ENCODE results near the gene SNX4.
"Not testable (repeated sequence)": the region's sequence is repeated elsewhere in the genome, so short reads cannot be mapped to it uniquely, and the experiment has no call there.

Gene SNX4

DNA sequence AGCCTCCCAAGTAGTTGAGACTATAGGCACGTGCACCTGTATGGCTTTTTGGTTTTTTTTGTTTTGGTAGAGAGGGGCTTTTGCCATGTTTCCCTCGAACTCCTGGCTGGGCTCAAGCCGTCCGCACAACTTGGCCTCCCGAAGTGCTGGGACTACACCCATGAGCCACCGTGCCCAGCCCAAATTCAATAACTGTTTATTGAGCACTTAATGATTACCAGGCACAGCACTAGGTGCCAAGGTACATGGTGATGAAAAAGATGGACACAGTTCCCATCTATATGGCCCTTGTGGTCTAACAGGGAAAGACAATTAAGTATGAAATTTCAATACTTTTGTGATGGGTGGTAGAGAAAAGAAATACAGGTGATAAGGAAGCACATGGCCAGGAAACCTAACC lies 109.1 kb downstream of the SNX4 start:
- in situ Hi-C loops (cut with MboI; ENCODE audit: low sequenced_read_pairs), result no loop called here

GRCh38 chr3:125406070-125406469 lies 113.9 kb downstream of the SNX4 start:
- in situ Hi-C loops (cut with MboI; ENCODE audit: low sequenced_read_pairs), result no loop called here

- in situ Hi-C loops (cut with MboI; ENCODE audit: low sequenced_read_pairs), result not testable (repeated sequence)
Measured at GRCh38 chr3:125405515-125405914, 114.5 kb downstream of the SNX4 start.

- in situ Hi-C loops (cut with MboI; ENCODE audit: low sequenced_read_pairs), result no loop called here
Measured at GRCh38 chr3:125403789-125404188, 116.2 kb downstream of the SNX4 start.

GRCh38 chr3:125402639-125403038 lies 117.4 kb downstream of the SNX4 start:
- in situ Hi-C loops (cut with MboI; ENCODE audit: low sequenced_read_pairs), result no loop called here

DNA sequence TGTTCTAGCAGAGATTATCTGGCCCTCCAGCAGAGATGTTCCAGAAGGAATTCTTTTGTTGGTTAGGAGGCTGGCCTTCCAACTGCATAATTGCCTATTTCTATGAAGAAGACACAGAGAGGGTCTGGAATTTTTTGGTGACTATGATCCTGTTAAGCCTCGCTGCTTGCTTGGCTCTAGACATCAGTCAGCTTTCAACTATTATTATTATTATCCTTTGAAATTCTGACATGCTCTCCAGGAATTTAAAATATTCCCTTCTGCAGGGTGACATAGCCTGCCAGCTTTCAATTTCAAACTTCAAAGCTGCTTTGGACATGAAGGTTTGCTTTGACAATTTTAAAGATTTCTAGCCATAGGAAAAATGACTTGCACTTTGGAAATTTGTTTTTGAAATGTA lies 118.6 kb downstream of the SNX4 start:
- in situ Hi-C loops (cut with MboI; ENCODE audit: low sequenced_read_pairs), result no loop called here

GRCh38 chr3:125398952-125399351 lies 121.0 kb downstream of the SNX4 start:
- in situ Hi-C loops (cut with MboI; ENCODE audit: low sequenced_read_pairs), result no loop called here

Data from HL-60/S4 (cell line).